IMR-90 (cell line): ENCODE measurements around the gene PITPNM1. TPM values are rescaled to one million over a fixed set of nuclear protein-coding genes. Genes with fewer than 3 reads are reported as not detected.

Experiments used
- ATAC-seq: fragments of 200-7000 bp; cut with Tn5 transposase; 2 replicates; pipeline ENCODE4 v1.9.1; 2020; ENCODE audit warnings: low read depth, mild to moderate bottlenecking, moderate library complexity
- BruUV-seq: library from RNA; stranded (reverse); fragments of 400-500 nt; replicated peaks from 2 replicates; lab custom pipeline; 2021; lab: Mats Ljungman, UMichigan
- CTCF ChIA-PET: fragments of 300-600 bp; formaldehyde crosslinking; extraction: SDS; loops from one replicate; lab custom pipeline; 2021; ENCODE audit warnings: antibody characterized with exemption; lab: Yijun Ruan, JAX
- POLR2A ChIA-PET: fragments of 300-600 bp; sonication (Branson Sonifier 250); formaldehyde crosslinking; loops from one replicate; lab custom pipeline; 2022; ENCODE audit warnings: antibody characterized with exemption; ENCODE audit not compliant: unreplicated experiment; lab: Charles Lee
- DNase-seq: peaks from one replicate; pipeline ENCODE4 v3.0.0; 2013
- H2AFZ ChIP-seq: replicated peaks from 2 replicates; pipeline ENCODE3; 2013; ENCODE audit warnings: low read length, mild to moderate bottlenecking; ENCODE audit not compliant: poor library complexity
- H2AK5ac ChIP-seq: 2 replicates; pipeline ENCODE4 v1.6.1; 2013; ENCODE audit warnings: low read depth, low read length, inconsistent platforms
- H2AK9ac ChIP-seq: replicated peaks from 2 replicates; pipeline ENCODE3; 2013; ENCODE audit warnings: mild to moderate bottlenecking, low read depth, low read length, moderate library complexity; ENCODE audit not compliant: poor library complexity
- H2BK120ac ChIP-seq: 2 replicates; pipeline ENCODE4 v1.6.1; 2013; ENCODE audit warnings: low read depth, low read length, inconsistent platforms
- H2BK15ac ChIP-seq: 3 replicates; pipeline ENCODE4 v1.6.1; 2013; ENCODE audit warnings: low read depth, low read length, inconsistent platforms
- H2BK20ac ChIP-seq: 2 replicates; pipeline ENCODE4 v1.6.1; 2013; ENCODE audit warnings: low read depth, mild to moderate bottlenecking, inconsistent platforms, low read length, moderate library complexity
- H2BK5ac ChIP-seq: 2 replicates; pipeline ENCODE4 v1.6.1; 2013; ENCODE audit warnings: mild to moderate bottlenecking, low read depth, low read length, inconsistent platforms; ENCODE audit not compliant: poor library complexity, severe bottlenecking
- H3K14ac ChIP-seq: replicated peaks from 2 replicates; pipeline ENCODE4 v1.6.1; 2013; ENCODE audit warnings: low read depth, low read length, inconsistent platforms
- H3K18ac ChIP-seq: 2 replicates; pipeline ENCODE4 v1.6.1; 2013; ENCODE audit warnings: low read depth, low read length, control low read depth
- H3K23ac ChIP-seq: 2 replicates; pipeline ENCODE4 v1.6.1; 2013; ENCODE audit warnings: low read depth, low read length, inconsistent platforms
- H3K27ac ChIP-seq: 2 replicates; pipeline ENCODE4 v1.5.1; 2013; ENCODE audit warnings: mild to moderate bottlenecking, control low read depth, low read length; ENCODE audit not compliant: insufficient read depth
- H3K27me3 ChIP-seq: 2 replicates; pipeline ENCODE4 v1.6.1; 2013; ENCODE audit warnings: low read length; ENCODE audit not compliant: control insufficient read depth, insufficient read depth
- H3K36me3 ChIP-seq: 2 replicates; pipeline ENCODE4 v1.6.1; 2013; ENCODE audit warnings: low read length, mixed read lengths; ENCODE audit not compliant: control insufficient read depth, insufficient read depth
- H3K4ac ChIP-seq: 2 replicates; pipeline ENCODE4 v1.6.1; 2013; ENCODE audit warnings: low read depth, low read length, inconsistent platforms
- H3K4me1 ChIP-seq: 2 replicates; pipeline ENCODE4 v1.6.1; 2013; ENCODE audit warnings: low read length, mixed read lengths; ENCODE audit not compliant: control insufficient read depth, insufficient read depth
- H3K4me2 ChIP-seq: 2 replicates; pipeline ENCODE4 v1.6.1; 2013; ENCODE audit warnings: low read depth, mild to moderate bottlenecking, control low read depth, low read length, moderate library complexity
- H3K4me3 ChIP-seq: 2 replicates; pipeline ENCODE4 v1.5.1; 2013; ENCODE audit warnings: low read depth, mild to moderate bottlenecking, control low read depth, low read length, moderate library complexity; ENCODE audit not compliant: insufficient read depth
- H3K56ac ChIP-seq: 2 replicates; pipeline ENCODE4 v1.6.1; 2013; ENCODE audit warnings: low read length, inconsistent platforms; ENCODE audit not compliant: insufficient read depth; ENCODE audit errors: extremely low read depth
- H3K79me1 ChIP-seq, 2 experiments: 2 replicates each; pipeline ENCODE4 v1.6.1; 2013; ENCODE audit warnings: low read length in 2 of 2, inconsistent platforms in 1 of 2, low read depth in 1 of 2
- H3K9ac ChIP-seq: 2 replicates; pipeline ENCODE4 v1.6.1; 2013; ENCODE audit warnings: low read depth, low read length, control low read depth
- H3K9me1 ChIP-seq: 2 replicates; pipeline ENCODE4 v1.6.1; 2013; ENCODE audit warnings: low read length, inconsistent platforms; ENCODE audit not compliant: insufficient read depth
- H3K9me3 ChIP-seq: 2 replicates; pipeline ENCODE4 v1.6.1; 2013; ENCODE audit warnings: low read length; ENCODE audit not compliant: control insufficient read depth, insufficient read depth
- H4K20me1 ChIP-seq: 2 replicates; pipeline ENCODE4 v1.6.1; 2013; ENCODE audit warnings: low read length, inconsistent platforms; ENCODE audit not compliant: insufficient read depth
- H4K5ac ChIP-seq: 2 replicates; pipeline ENCODE4 v1.6.1; 2013; ENCODE audit warnings: mild to moderate bottlenecking, low read depth, low read length, control low read depth
- H4K8ac ChIP-seq, 2 experiments: 2 replicates each; pipeline ENCODE4 v1.6.1; 2013; ENCODE audit warnings: low read depth in 2 of 2, low read length in 2 of 2, control low read depth in 1 of 2, inconsistent platforms in 1 of 2
- H4K91ac ChIP-seq: 2 replicates; pipeline ENCODE4 v1.6.1; 2013; ENCODE audit warnings: low read depth, low read length, inconsistent platforms; ENCODE audit not compliant: insufficient read depth
- BHLHE40 ChIP-seq: fragments of 150-350 bp; IDR thresholded peaks from 2 replicates; pipeline ENCODE4 v1.6.1; 2016; ENCODE audit warnings: mild to moderate bottlenecking, low read depth, low read length
- CEBPB ChIP-seq: IDR thresholded peaks from 2 replicates; pipeline ENCODE4 v1.6.1; 2012; ENCODE audit warnings: low read depth, low read length, improper control_type of control experiment
- CHD1 ChIP-seq: IDR thresholded peaks from 2 replicates; pipeline ENCODE4 v1.6.1; 2012; ENCODE audit warnings: low read depth, low read length, improper control_type of control experiment
- FOS ChIP-seq: fragments of 150-350 bp; IDR thresholded peaks from 2 replicates; pipeline ENCODE4 v1.6.1; 2016; ENCODE audit warnings: low read depth, low read length
- MXI1 ChIP-seq: IDR thresholded peaks from 2 replicates; pipeline ENCODE4 v1.6.1; 2012; ENCODE audit warnings: low read depth, mild to moderate bottlenecking, low read length, moderate library complexity, borderline replicate concordance
- WGBS, 2 experiments: methylation state at CpG; one replicate each; pipeline versions ENCODE4 v1.1.5 to v1.1.7; 2013; ENCODE audit warnings: missing lambda C conversion rate in 2 of 2; ENCODE audit not compliant: insufficient read length in 1 of 2; ENCODE audit errors: extremely low coverage in 2 of 2; 5-methylcytosine and 5-hydroxymethylcytosine counted together
- dilution Hi-C: fragments of 300-500 bp; cut with HindIII; formaldehyde crosslinking; loops from one replicate; pipeline ENCODE4 v1.14.3; 2018; ENCODE audit warnings: low sequenced_read_pairs; ENCODE audit not compliant: unreplicated experiment
- in situ Hi-C: fragments of 300-500 bp; cut with MboI; formaldehyde crosslinking; loops from 3 replicates; pipeline ENCODE4 v1.14.3; 2019; ENCODE audit warnings: low sequenced_read_pairs, inconsistent platforms, mixed read lengths
- intact Hi-C: fragments of 100-400 bp; cut with micrococcal nuclease; formaldehyde crosslinking; loops from 2 replicates; pipeline ENCODE4 v1.10.0; 2022
- polyA plus RNA-seq, 3 experiments: library from polyadenylated mRNA; depleted of rRNA; stranded (reverse); fragments of >200 nt; gene quantifications; 2 replicates each; pipeline ENCODE4 v1.2.3, GENCODE V29; 2012; ENCODE audit warnings: low replicate concordance in 1 of 3
- total RNA-seq: library from RNA; depleted of rRNA; stranded (reverse); fragments of >200 nt; gene quantifications from 2 replicates; pipeline ENCODE4 v1.2.3, GENCODE V29; 2012
- TF ChIP-seq, protein P1 (sequence below): fragments of 150-350 bp; IDR thresholded peaks from 2 replicates; pipeline ENCODE4 v1.6.1; 2017; ENCODE audit warnings: mild to moderate bottlenecking, antibody characterized with exemption, low read length, low read depth

The PITPNM1 gene
- total and polyA plus RNA-seq, 2 of the 4 experiments (the other 2 are of a cell fraction) = 5.0 to 15.4 TPM

DNA sequence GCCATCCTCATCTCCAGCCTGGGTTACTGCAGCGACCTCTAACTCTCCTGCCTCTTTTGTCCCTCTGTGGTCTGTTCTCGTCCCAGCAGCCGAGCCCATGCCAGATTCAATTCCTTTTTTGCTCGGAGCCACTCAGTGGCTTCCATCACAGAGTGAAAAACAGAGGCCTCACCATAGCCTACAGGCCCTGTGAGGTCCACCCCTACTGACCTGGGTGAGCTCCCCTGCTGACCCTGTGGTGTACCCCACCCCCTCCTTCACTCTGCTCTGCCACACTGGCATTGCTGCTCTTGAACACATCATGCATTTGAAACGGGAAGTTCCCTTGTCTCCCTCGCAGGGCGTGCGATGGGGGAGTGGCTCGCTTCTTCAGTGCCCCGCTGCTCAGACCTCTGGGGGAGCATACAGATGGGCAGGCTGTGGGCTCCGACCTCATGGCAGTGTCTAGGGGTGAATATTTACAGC lies 20.3 kb downstream of the PITPNM1 start:
- POLR2A ChIA-PET = interaction anchor here (0.5 kb wide), 1 partner anchor 83 kb away, joined by 3 read pairs; the partner anchor contains the start of gene PPP1CA
- Histone ChIP-seq H3K4me3 (no peak overlapping the region), H3K23ac (no peak overlapping the region), H2BK5ac (no peak overlapping the region), H3K9me3 (no peaks in the 10 kb centered on the region), H3K9me1 (peaks cover 18% of the 10 kb centered on the region), H2AFZ (no peak overlapping the region), H3K4me2 (no peak overlapping the region), H4K20me1 (no peaks in the 10 kb centered on the region; the same call in none of the 2 replicates), H3K9ac (no peak overlapping the region), H2AK5ac (no peak overlapping the region), H2AK9ac (peak overlapping the region; percentile 24), H2BK20ac (no peak overlapping the region), H3K56ac (no peak overlapping the region), H3K27ac (no peak overlapping the region), H2BK120ac (no peak overlapping the region), H4K8ac (no peak overlapping the region), H3K27me3 (no peaks in the 10 kb centered on the region), H4K91ac (no peak overlapping the region), H3K4ac (no peak overlapping the region), H4K5ac (no peak overlapping the region), H2BK15ac (no peak overlapping the region), H3K4me1 (peaks cover 3% of the 10 kb centered on the region; the same call in 1 of the 2 replicates), H3K36me3 (peaks cover 14% of the 10 kb centered on the region), H3K14ac (no peak overlapping the region), H3K18ac (no peak overlapping the region), H3K79me1 (peaks cover 14 to 38% of the 10 kb centered on the region in 2 experiments)
- TF ChIP-seq BHLHE40 (no peak), MXI1 (no peak), CHD1 (no peak), FOS (no peak), CEBPB (no peak)
- TF ChIP-seq, protein P1, sequence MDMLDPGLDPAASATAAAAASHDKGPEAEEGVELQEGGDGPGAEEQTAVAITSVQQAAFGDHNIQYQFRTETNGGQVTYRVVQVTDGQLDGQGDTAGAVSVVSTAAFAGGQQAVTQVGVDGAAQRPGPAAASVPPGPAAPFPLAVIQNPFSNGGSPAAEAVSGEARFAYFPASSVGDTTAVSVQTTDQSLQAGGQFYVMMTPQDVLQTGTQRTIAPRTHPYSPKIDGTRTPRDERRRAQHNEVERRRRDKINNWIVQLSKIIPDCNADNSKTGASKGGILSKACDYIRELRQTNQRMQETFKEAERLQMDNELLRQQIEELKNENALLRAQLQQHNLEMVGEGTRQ = no peak
- DNase-seq = no peak
- in situ Hi-C loops = no loop called here
- CTCF ChIA-PET = no interaction called here
- dilution Hi-C loops = no loop called here
- intact Hi-C loops = loop anchor here (5.0 kb wide), 1 partner anchor 63 kb away; no protein-coding TSS in a partner anchor
- no TSS peak for BruUV-seq
- 94% methylated on average over 9 of the region's 11 CpGs; no CpG with 5 or more reads in 1 of the 2 experiments for WGBS, 2 experiments
- no peak for ATAC-seq
